K562 (cell line): ENCODE measurements around the gene OBSCN. TPM values are rescaled to one million over a fixed set of nuclear protein-coding genes. Genes with fewer than 3 reads are reported as not detected.

Source experiments
- ATAC-seq: fragments of 200-7000 bp; cut with Tn5 transposase; 3 replicates; pipeline ENCODE4 v1.9.1; 2020; ENCODE audit warnings: moderate library complexity
- BruUV-seq: library from RNA; stranded (reverse); fragments of 400-500 nt; replicated peaks from 2 replicates; lab custom pipeline; 2021; lab: Mats Ljungman, UMichigan
- CTCF ChIA-PET: fragments of 300-600 bp; formaldehyde crosslinking; extraction: SDS; loops from one replicate; lab custom pipeline; 2021; ENCODE audit warnings: low intra/inter-chr PET ratio; lab: Yijun Ruan, JAX
- POLR2A ChIA-PET: fragments of 300-600, 350-650 bp; sonication (Branson Sonifier 250); formaldehyde crosslinking; extraction: SDS; loops from one replicate; lab custom pipeline; 2021; ENCODE audit warnings: antibody characterized with exemption, inconsistent platforms; lab: Yijun Ruan, JAX
- DNase-seq, 4 experiments: peaks; one replicate each; pipeline versions ENCODE4 v3.0.0 to v3.0.0-alpha.2; 2011 to 2018; ENCODE audit warnings: low spot score in 3 of 4, mixed read lengths in 3 of 4; ENCODE audit errors: extremely low read depth in 1 of 4
- FAIRE-seq: peaks from 2 replicates; lab custom pipeline; 2011; peaks lifted over from hg19 to GRCh38; lab: Jason Lieb, UNC
- H2AFZ ChIP-seq: 2 replicates; pipeline ENCODE4 v1.6.0; 2011; ENCODE audit warnings: low read depth, low read length, control low read depth, inconsistent platforms
- H3K27ac ChIP-seq: fragments of 200-600 bp; 3 replicates; pipeline ENCODE4 v1.8.0; 2011; ENCODE audit warnings: low read depth, mild to moderate bottlenecking, control low read depth, inconsistent platforms, low read length, moderate library complexity, mixed read lengths; ENCODE audit errors: extremely low read depth
- H3K27me3 ChIP-seq, 2 experiments: fragments of 300-600 bp in 1 of 2; 2 replicates in 1 of 2; 3 replicates in 1 of 2; pipeline versions ENCODE4 v1.6.0 to v1.8.0; 2011; ENCODE audit warnings: inconsistent platforms in 2 of 2, low read length in 2 of 2, mild to moderate bottlenecking in 1 of 2, mixed read lengths in 1 of 2, moderate library complexity in 1 of 2; ENCODE audit not compliant: control insufficient read depth in 2 of 2, insufficient read depth in 2 of 2
- H3K36me3 ChIP-seq: fragments of 300-600 bp; 3 replicates; pipeline ENCODE4 v1.8.0; 2011; ENCODE audit warnings: mild to moderate bottlenecking, low read length, inconsistent platforms; ENCODE audit not compliant: control insufficient read depth, insufficient read depth
- H3K4me1 ChIP-seq, 2 experiments: fragments of 200-600 bp in 1 of 2; replicated peaks in 1 of 2; 2 replicates in 1 of 2; 3 replicates in 1 of 2; pipeline versions ENCODE4 v1.5.1 to v1.8.0; 2011; ENCODE audit warnings: inconsistent platforms in 2 of 2, low read length in 2 of 2, mild to moderate bottlenecking in 1 of 2, mixed read lengths in 1 of 2, moderate library complexity in 1 of 2; ENCODE audit not compliant: control insufficient read depth in 2 of 2, insufficient read depth in 2 of 2
- H3K4me2 ChIP-seq: 2 replicates; pipeline ENCODE4 v1.6.1; 2011; ENCODE audit warnings: low read length, control low read depth, inconsistent platforms, mixed read lengths; ENCODE audit not compliant: insufficient read depth
- H3K4me3 ChIP-seq: fragments of 200-600 bp; sonication (generic), shearing (Covaris generic); 2 replicates; pipeline ENCODE4 v1.5.1; 2016; ENCODE audit warnings: control low read depth, inconsistent platforms
- H3K79me2 ChIP-seq: fragments of 200-600 bp; 3 replicates; pipeline ENCODE4 v1.8.0; 2011; ENCODE audit warnings: low read length, inconsistent platforms; ENCODE audit not compliant: control insufficient read depth, insufficient read depth
- H3K9ac ChIP-seq, 2 experiments: 2 replicates each; pipeline versions ENCODE4 v1.6.0 to v1.6.1; 2011; ENCODE audit warnings: low read depth in 2 of 2, low read length in 2 of 2, control low read depth in 1 of 2, inconsistent platforms in 1 of 2, mild to moderate bottlenecking in 1 of 2, mixed read lengths in 1 of 2; ENCODE audit not compliant: insufficient read depth in 1 of 2
- H3K9me1 ChIP-seq: one replicate; pipeline ENCODE4 v1.6.0; 2011; ENCODE audit warnings: inconsistent platforms, mild to moderate bottlenecking, low read length, moderate library complexity; ENCODE audit not compliant: control insufficient read depth, insufficient read depth
- H3K9me3 ChIP-seq: replicated peaks from 2 replicates; pipeline ENCODE4 v1.5.1; 2011; ENCODE audit warnings: low read depth, low read length, inconsistent platforms; ENCODE audit not compliant: control insufficient read depth, insufficient read depth
- H4K20me1 ChIP-seq: replicated peaks from 2 replicates; pipeline ENCODE4 v1.6.1; 2011; ENCODE audit warnings: low read length, inconsistent platforms, mixed read lengths; ENCODE audit not compliant: control insufficient read depth, insufficient read depth
- POLR2G ChIP-seq: fragments of 200-400 bp; formaldehyde crosslinking; IDR thresholded peaks from 2 replicates; pipeline ENCODE4 v1.6.1; 2017; ENCODE audit warnings: low read depth, mild to moderate bottlenecking, antibody characterized with exemption, low read length, moderate library complexity
- TGIF2 ChIP-seq: sonication (generic); formaldehyde crosslinking; IDR thresholded peaks from 2 replicates; pipeline ENCODE4 v1.8.1; 2022; ENCODE audit warnings: mild to moderate bottlenecking, missing genetic modification reagents, moderate library complexity
- WGBS: fragments of 100-300 bp; shearing (Covaris generic); methylation state at CpG from one replicate; pipeline ENCODE4 v1.1.6; 2016; ENCODE audit warnings: low coverage, mixed read lengths; ENCODE audit not compliant: insufficient coverage; ENCODE audit errors: missing lambda C conversion rate; 5-methylcytosine and 5-hydroxymethylcytosine counted together
- in situ Hi-C: fragments of 300-500 bp; cut with MboI; formaldehyde crosslinking; loops from 4 replicates; pipeline ENCODE4 v1.15.0; 2018; ENCODE audit warnings: inconsistent platforms, mixed read lengths
- intact Hi-C: fragments of 100-400 bp; cut with micrococcal nuclease; formaldehyde crosslinking; loops from 2 replicates; pipeline ENCODE4 v1.14.2; 2022
- polyA plus RNA-seq, 8 experiments: library from polyadenylated mRNA; depleted of rRNA in 4 of 8; stranded (reverse) in 5 of 8; unstranded in 3 of 8; fragments of >200 nt; fragmentation: Nextera tagmentation in 2 of 8; fragmentation: Illumina TruSeq in 1 of 8; extraction: Ambion mirVana in 2 of 8; extraction: Trizol in 1 of 8; gene quantifications; 2 replicates each; pipeline versions ENCODE4 v1.2.1 to v1.2.3, GENCODE V29; 2011 to 2014; ENCODE audit warnings: inconsistent platforms in 1 of 8, missing spikeins in 1 of 8
- total RNA-seq, 7 experiments: library from RNA; depleted of rRNA in 6 of 7; stranded (reverse); fragments of >200 nt in 6 of 7; fragmentation: Illumina TruSeq in 2 of 7; extraction: Trizol in 2 of 7; gene quantifications; 2 replicates each; pipeline versions ENCODE4 v1.2.1 to v1.2.3, GENCODE V29; 2011 to 2021; ENCODE audit warnings: low replicate concordance in 1 of 7

Gene OBSCN
- total and polyA plus RNA-seq, 9 of the 15 experiments (the other 6 are each of a cell fraction or from before 2014, with no cell fraction given), result 0.18 to 19.7 (median 3.6) TPM

DNA sequence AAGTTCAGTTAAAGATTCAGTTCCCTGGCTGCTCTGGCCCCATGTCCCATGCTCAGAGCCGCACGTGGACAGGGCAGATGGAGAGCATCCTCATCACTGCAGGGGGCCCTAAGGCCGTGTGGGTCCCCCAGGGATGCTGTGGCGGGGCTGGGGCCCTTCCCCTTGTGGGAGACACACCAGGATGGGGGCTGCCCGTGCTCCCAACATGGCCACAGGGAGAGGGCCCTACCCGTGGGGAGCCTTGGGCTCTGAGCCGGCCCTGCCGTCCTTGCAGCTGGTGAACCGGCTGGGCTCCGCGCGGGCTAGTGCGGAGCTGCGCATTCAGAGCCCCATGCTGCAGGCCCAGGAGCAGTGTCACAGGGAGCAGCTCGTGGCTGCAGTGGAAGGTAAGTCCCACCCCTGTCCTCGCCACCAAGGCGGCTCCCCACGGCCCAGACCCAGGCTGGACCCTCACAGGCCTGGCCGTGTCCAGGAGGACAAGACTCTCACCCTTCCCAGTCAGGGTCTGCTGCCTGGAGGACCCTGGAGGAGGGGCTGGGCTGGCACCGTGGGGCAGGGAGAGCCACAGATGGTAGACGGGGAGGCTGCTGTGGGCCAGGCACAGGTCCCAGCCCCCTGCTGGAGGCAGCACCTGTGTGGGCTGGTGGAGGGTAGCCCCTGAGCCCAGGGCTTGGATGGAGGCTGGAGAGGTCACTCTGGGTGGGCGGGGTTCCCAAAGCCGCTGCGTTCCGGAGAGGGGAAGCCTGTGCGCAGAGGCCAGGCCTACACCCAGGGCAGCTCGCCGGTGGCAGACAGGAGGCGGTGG lies 145.0 kb downstream of the OBSCN start:
- Histone ChIP-seq H3K4me2 (no peak overlapping the region), H3K36me3 (no peaks in the 10 kb centered on the region), H3K4me1 (peaks cover 0 to 39% of the 10 kb centered on the region in 2 experiments; a peak in 2 of 5 replicates), H3K27me3 (peaks cover 2 to 27% of the 10 kb centered on the region in 2 experiments; a peak in 2 of 5 replicates), H3K27ac (no peak overlapping the region), H3K9ac (peak overlapping the region in 1 of 2 experiments; percentile 12; a peak in 1 of 4 replicates), H3K9me1 (no peaks in the 10 kb centered on the region), H4K20me1 (no peaks in the 10 kb centered on the region), H2AFZ (no peak overlapping the region), H3K4me3 (no peak overlapping the region), H3K9me3 (no peaks in the 10 kb centered on the region), H3K79me2 (no peaks in the 10 kb centered on the region)
- peak; percentile 44; the same call in 1 of the 2 replicates for TF ChIP-seq POLR2G
- TF ChIP-seq TGIF2 (CRISPR knock-in tag), result no peak
- no TSS peak for BruUV-seq
- DNase-seq, result no peak
- ChIA-PET POLR2A (interaction anchor here (0.5 to 1.2 kb wide), 5 partner anchors 12 to 295 kb away, joined by 3 to 4 read pairs (median 3); no protein-coding TSS in a partner anchor), CTCF (interaction anchor here (0.6 kb wide), 1 partner anchor 103 kb away, joined by 3 read pairs; no protein-coding TSS in a partner anchor)
- in situ Hi-C loops, result no loop called here
- intact Hi-C loops, result loop anchor here (5.0 kb wide), 1 partner anchor 99 kb away; no protein-coding TSS in a partner anchor
- 45% methylated on average over 28 of the region's 29 CpGs for WGBS
- ATAC-seq, result peak; percentile 4; the same call in 2 of the 3 replicates
- no peak for FAIRE-seq
